NCI-H2081 treated with DMSO at 0.1 percent for 48 hours (cell line): Measurements from ENCODE around the gene CCDC92B.

Experiments used
- DNase-seq: peaks from one replicate; lab custom pipeline; 2025; lab: John Stamatoyannopoulos, UW

CCDC92B gene

GRCh38 chr17:2721603-2722002 is 27.8 kb downstream of the CCDC92B start:
- no peak for DNase-seq

- no peak for DNase-seq
Measured at GRCh38 chr17:2719861-2720260, 29.6 kb downstream of the CCDC92B start.

- no peak for DNase-seq
Measured at GRCh38 chr17:2718150-2718938, 31.1 kb downstream of the CCDC92B start.

- no peak for DNase-seq
Measured at GRCh38 chr17:2716649-2717048, 32.8 kb downstream of the CCDC92B start.

- DNase-seq: no peak
Measured at GRCh38 chr17:2713881-2714280, 35.6 kb downstream of the CCDC92B start.

GRCh38 chr17:2712300-2713043 is 37.0 kb downstream of the CCDC92B start:
- DNase-seq: no peak

GRCh38 chr17:2711608-2712299 is 37.7 kb downstream of the CCDC92B start, which contains the start of gene CLUH:
TSS of gene CLUH (minus strand) at chr17:2711764. CDS start at chr17:2711661, 103 bp downstream.
- DNase-seq: no peak

GRCh38 chr17:2710803-2711607 is 38.4 kb downstream of the CCDC92B start:
- DNase-seq: no peak

- DNase-seq: no peak
Measured at GRCh38 chr17:2710071-2710802, 39.2 kb downstream of the CCDC92B start.

- no peak for DNase-seq
Measured at GRCh38 chr17:2709183-2709661, 40.2 kb downstream of the CCDC92B start.

- no peak for DNase-seq
Measured at GRCh38 chr17:2708585-2709182, 40.8 kb downstream of the CCDC92B start.

GRCh38 chr17:2707721-2708584 is 41.5 kb downstream of the CCDC92B start:
- DNase-seq: no peak

GRCh38 chr17:2706911-2707510 is 42.4 kb downstream of the CCDC92B start:
- no peak for DNase-seq

- DNase-seq: no peak
Measured at GRCh38 chr17:2705888-2706795, 43.3 kb downstream of the CCDC92B start.

GRCh38 chr17:2705263-2705662 is 44.2 kb downstream of the CCDC92B start:
- no peak for DNase-seq

- no peak for DNase-seq
Measured at GRCh38 chr17:2704890-2705248, 44.6 kb downstream of the CCDC92B start.

GRCh38 chr17:2704031-2704889 is 45.2 kb downstream of the CCDC92B start:
- DNase-seq: no peak
